Measurements from ENCODE around the gene GLI3.
A peak's percentile ranks its signal among the peaks of the same experiment; 100 is the strongest.

GLI3 gene

DNA sequence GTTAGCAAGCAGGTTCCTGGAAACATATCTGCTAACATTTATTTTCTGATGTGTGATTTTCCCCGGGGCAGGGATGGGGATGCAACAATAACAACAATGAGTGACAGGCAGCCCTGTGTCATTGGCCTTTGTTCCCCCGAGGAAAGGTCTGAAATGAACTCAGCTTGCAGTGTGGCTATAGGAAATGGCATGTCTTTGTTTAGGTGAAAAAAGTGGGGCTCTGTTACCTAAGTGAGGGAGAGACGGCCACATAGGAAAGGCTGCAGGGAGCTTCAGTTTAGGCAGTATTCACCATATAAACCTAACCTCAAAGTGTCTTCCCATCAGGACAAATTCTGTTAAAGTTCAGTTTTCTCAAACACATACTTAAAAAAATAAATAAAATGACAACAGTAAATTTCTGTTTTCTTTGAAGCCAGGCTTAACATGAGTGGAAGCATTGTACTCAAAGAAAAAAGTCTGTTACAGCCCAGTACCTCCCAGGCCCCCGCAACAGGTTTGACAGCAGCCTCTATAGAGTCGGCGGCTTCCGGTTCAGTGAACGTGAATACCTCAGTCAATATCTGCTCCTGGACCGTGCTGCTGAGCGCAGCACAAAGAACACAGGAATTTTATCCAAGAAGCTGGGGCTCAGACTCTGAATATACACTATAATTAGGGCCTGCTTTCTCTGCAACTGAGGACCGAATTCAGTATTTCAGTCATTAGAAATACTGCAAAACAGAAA lies 168.3 kb downstream of the GLI3 start:
- no peak for TF ChIP-seq CTCF (IDR thresholded peaks at IDR 0.05)
- H3K27ac Mint-ChIP-seq, result peak overlapping the region; percentile 99
- no peaks in the 10 kb centered on the region for H3K9me3 Mint-ChIP-seq
- peaks cover 56% of the 10 kb centered on the region for H3K36me3 Mint-ChIP-seq (ENCODE audit: low read depth)
- DNase-seq, result peak; percentile 47
- peak overlapping the region; percentile 47 for H3K4me3 Mint-ChIP-seq
- H3K27me3 Mint-ChIP-seq (ENCODE audit: low read depth, poor library complexity), result no peaks in the 10 kb centered on the region
- H3K4me1 Mint-ChIP-seq, result peaks cover 96% of the 10 kb centered on the region

DNA sequence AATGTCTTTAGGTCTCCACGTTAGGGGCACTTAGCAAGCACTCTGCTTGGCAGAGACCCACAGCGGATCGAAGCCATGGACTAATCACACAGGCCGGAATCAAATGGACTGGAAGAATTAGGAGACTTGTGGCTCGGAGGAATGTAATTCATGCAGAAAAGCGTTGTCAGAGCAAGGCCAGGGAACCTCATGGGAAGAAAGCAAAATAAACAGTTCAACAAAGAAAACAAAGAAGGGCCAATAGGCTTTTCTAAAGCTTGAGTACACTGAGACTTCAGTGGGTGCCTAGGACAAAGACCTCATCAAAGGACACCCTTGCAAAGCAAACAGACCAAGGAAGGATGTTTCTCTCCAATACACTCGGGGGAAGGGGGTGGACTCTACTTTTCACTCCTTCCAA lies 171.1 kb downstream of the GLI3 start:
- DNase-seq, result no peak
- peak overlapping the region; percentile 24 for H3K4me3 Mint-ChIP-seq
- no peak for TF ChIP-seq CTCF (IDR thresholded peaks at IDR 0.05)
- peaks cover 66% of the 10 kb centered on the region for H3K36me3 Mint-ChIP-seq (ENCODE audit: low read depth)
- H3K9me3 Mint-ChIP-seq, result no peaks in the 10 kb centered on the region
- peaks cover 82% of the 10 kb centered on the region for H3K4me1 Mint-ChIP-seq
- no peaks in the 10 kb centered on the region for H3K27me3 Mint-ChIP-seq (ENCODE audit: low read depth, poor library complexity)
- peak overlapping the region; percentile 98 for H3K27ac Mint-ChIP-seq

- Mint-ChIP-seq H3K27ac (peak overlapping the region; percentile 86), H3K27me3 (ENCODE audit: low read depth, poor library complexity) (no peaks in the 10 kb centered on the region), H3K4me3 (peak overlapping the region; percentile 47), H3K36me3 (ENCODE audit: low read depth) (peaks cover 66% of the 10 kb centered on the region), H3K9me3 (no peaks in the 10 kb centered on the region), H3K4me1 (peaks cover 79% of the 10 kb centered on the region)
- no peak for DNase-seq
- TF ChIP-seq CTCF (IDR thresholded peaks at IDR 0.05), result no peak
Observed at GRCh38 chr7:42065015-42065414, 172.0 kb downstream of the GLI3 start.

DNA sequence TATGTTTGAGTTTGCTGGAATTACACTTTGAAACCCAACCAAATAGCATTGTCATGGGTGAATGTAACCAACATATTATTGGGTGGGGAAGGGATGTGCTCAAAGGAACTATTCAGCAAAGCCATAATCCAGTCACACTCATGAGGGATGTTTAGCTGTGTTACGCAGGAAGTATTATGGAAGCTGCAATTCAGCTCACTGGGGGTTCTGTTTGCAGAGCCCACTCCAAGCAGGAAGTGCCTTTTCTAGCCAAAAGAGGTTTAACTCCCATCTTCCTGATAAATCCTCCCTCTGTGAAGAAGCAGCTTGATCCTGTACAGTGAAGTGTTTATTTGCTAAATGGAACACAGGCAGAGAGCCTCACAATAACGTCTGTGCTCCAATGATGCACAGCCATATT lies 172.5 kb downstream of the GLI3 start:
- no peak for TF ChIP-seq CTCF (IDR thresholded peaks at IDR 0.05)
- H3K4me1 Mint-ChIP-seq, result peaks cover 79% of the 10 kb centered on the region
- DNase-seq, result no peak
- peak overlapping the region; percentile 47 for H3K4me3 Mint-ChIP-seq
- H3K36me3 Mint-ChIP-seq (ENCODE audit: low read depth), result peaks cover 66% of the 10 kb centered on the region
- H3K9me3 Mint-ChIP-seq, result no peaks in the 10 kb centered on the region
- no peaks in the 10 kb centered on the region for H3K27me3 Mint-ChIP-seq (ENCODE audit: low read depth, poor library complexity)
- peak overlapping the region; percentile 86 for H3K27ac Mint-ChIP-seq

DNA sequence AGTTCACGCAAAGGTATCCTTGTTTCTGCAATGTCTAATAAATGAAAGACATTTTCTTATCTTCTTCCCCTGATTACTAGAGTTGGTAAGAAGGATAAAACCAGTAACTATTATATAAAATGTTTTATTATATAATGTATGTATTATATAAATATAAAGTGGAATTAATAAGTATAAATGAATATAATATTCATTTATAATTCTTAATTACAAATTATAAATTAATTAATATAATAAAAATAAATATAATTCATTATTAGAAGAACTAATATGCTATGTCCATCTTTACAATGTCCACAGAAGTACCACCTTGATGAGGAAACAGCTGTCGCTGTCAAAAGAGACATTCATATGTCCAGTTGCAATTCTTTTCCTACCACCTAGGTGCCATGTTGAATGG lies 177.7 kb downstream of the GLI3 start:
- Mint-ChIP-seq H3K4me3 (no peak overlapping the region), H3K27ac (peak overlapping the region; percentile 47), H3K9me3 (peaks cover 23% of the 10 kb centered on the region), H3K4me1 (peaks cover 28% of the 10 kb centered on the region), H3K36me3 (ENCODE audit: low read depth) (peaks cover 79% of the 10 kb centered on the region), H3K27me3 (ENCODE audit: low read depth, poor library complexity) (no peaks in the 10 kb centered on the region)
- DNase-seq, result no peak
- TF ChIP-seq CTCF (IDR thresholded peaks at IDR 0.05), result no peak

DNA sequence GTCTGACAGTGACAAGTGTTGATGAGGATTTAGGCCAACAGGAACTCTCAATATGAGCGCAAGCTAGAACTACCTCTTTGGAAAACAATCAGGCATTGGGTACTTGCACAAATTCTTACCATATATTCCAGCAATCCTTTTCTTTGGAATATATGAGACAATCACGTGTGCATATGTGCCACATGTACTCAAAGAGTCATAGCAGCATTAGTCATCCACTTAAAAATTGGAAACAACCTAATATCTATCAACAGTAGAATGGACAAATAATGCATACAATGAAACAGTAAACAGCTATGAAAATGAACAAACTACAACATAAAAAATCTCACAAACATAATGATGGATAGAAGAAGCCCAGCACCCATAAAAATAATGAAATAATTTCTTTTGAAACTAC lies 179.7 kb downstream of the GLI3 start:
- H3K27ac Mint-ChIP-seq, result no peak overlapping the region
- peaks cover 23% of the 10 kb centered on the region for H3K9me3 Mint-ChIP-seq
- H3K4me1 Mint-ChIP-seq, result peaks cover 13% of the 10 kb centered on the region
- peaks cover 80% of the 10 kb centered on the region for H3K36me3 Mint-ChIP-seq (ENCODE audit: low read depth)
- no peaks in the 10 kb centered on the region for H3K27me3 Mint-ChIP-seq (ENCODE audit: low read depth, poor library complexity)
- no peak overlapping the region for H3K4me3 Mint-ChIP-seq
- DNase-seq, result no peak
- no peak for TF ChIP-seq CTCF (IDR thresholded peaks at IDR 0.05)
